Gastroesophageal sphincter (tissue), 4 donors: ENCODE measurements around the gene OR7G2. TPM values are rescaled to one million over a fixed set of nuclear protein-coding genes. Genes with fewer than 3 reads are reported as not detected.

Source experiments
- ATAC-seq: fragments of 150-250 bp; one replicate; pipeline ENCODE4 v1.9.1; 2016; ENCODE audit warnings: mild to moderate bottlenecking, moderate library complexity
- H3K27ac ChIP-seq, 4 donors: fragments of 200-600 bp; sonication (generic) in 3 of 4; 1 replicate in 3 of 4; 2 replicates in 1 of 4; pipeline ENCODE4 v1.5.1; 2016 to 2019
- H3K27me3 ChIP-seq: fragments of 200-600 bp; sonication (generic); one replicate; pipeline ENCODE4 v1.5.1; 2019
- H3K36me3 ChIP-seq, 2 donors: fragments of 200-600 bp; sonication (generic); one replicate each; pipeline ENCODE4 v1.5.1; 2019; ENCODE audit warnings: control low read depth in 1 of 2
- H3K4me1 ChIP-seq, 3 donors: fragments of 200-600 bp; sonication (generic); 1 replicate in 2 of 3; 2 replicates in 1 of 3; pipeline ENCODE4 v1.5.1; 2016 to 2019; ENCODE audit warnings: control low read depth in 2 of 3
- H3K4me3 ChIP-seq, 2 donors: fragments of 200-600 bp; sonication (generic); one replicate each; pipeline ENCODE4 v1.5.1; 2019; ENCODE audit warnings: mild to moderate bottlenecking in 1 of 2, moderate library complexity in 1 of 2
- H3K9me3 ChIP-seq, 3 donors: fragments of 200-600 bp; sonication (generic); one replicate each; pipeline ENCODE4 v1.5.1; 2017 to 2019; ENCODE audit warnings: control low read depth in 2 of 3
- CTCF ChIP-seq, 4 experiments: fragments of 200-600 bp in 2 of 4; fragments of 450-650 bp in 2 of 4; sonication (generic) in 1 of 4; IDR thresholded peaks; one replicate each; pipeline ENCODE4 v1.5.1; 2017 to 2019; ENCODE audit warnings: antibody characterized with exemption in 4 of 4, mild to moderate bottlenecking in 2 of 4, moderate library complexity in 2 of 4
- EP300 ChIP-seq: sonication (generic); formaldehyde crosslinking; IDR thresholded peaks from one replicate; pipeline ENCODE4 v1.6.1; 2017; ENCODE audit warnings: antibody characterized with exemption, mild to moderate bottlenecking
- POLR2A ChIP-seq, 2 donors: fragments of 450-650 bp; IDR thresholded peaks; one replicate each; pipeline ENCODE4 v1.6.1; 2017; ENCODE audit warnings: antibody characterized with exemption in 2 of 2, mild to moderate bottlenecking in 2 of 2, moderate library complexity in 1 of 2
- POLR2AphosphoS5 ChIP-seq: sonication (generic); formaldehyde crosslinking; IDR thresholded peaks from one replicate; pipeline ENCODE4 v1.6.1; 2017; ENCODE audit warnings: antibody characterized with exemption
- WGBS, 2 donors: methylation state at CpG; one replicate each; pipeline ENCODE4 v1.1.5; 2018; ENCODE audit warnings: low coverage in 1 of 2; 5-methylcytosine and 5-hydroxymethylcytosine counted together
- total RNA-seq, 4 donors: library from RNA; depleted of rRNA; stranded (reverse); fragments of >200 nt; gene quantifications; one replicate each; pipeline ENCODE4 v1.1.0, GENCODE V29; 2016

Gene OR7G2
- total RNA-seq, 4 donors from 2014 or later, result not detected

GRCh38 chr19:9149997-9150396, 42.7 kb upstream of the OR7G2 start:
- WGBS, 2 donors, result 84 to 97% methylated on average over 4 of the region's 4 CpGs
- Histone ChIP-seq H3K36me3 (peaks cover 0 to 50% of the 10 kb centered on the region in 2 donors), H3K27me3 (no peaks in the 10 kb centered on the region), H3K4me3 (no peak overlapping the region), H3K9me3 (peaks cover 0 to 20% (median 0%) of the 10 kb centered on the region in 3 donors), H3K27ac (no peak overlapping the region), H3K4me1 (no peaks in the 10 kb centered on the region)
- no peak for TF ChIP-seq POLR2AphosphoS5
- no peak for TF ChIP-seq CTCF (IDR thresholded peaks at IDR 0.05)
- no peak for TF ChIP-seq POLR2A (IDR thresholded peaks at IDR 0.05)
- no peak for TF ChIP-seq EP300
- no peak for ATAC-seq

- H3K9me3 ChIP-seq, result peaks cover 0 to 24% (median 0%) of the 10 kb centered on the region in 3 donors
- 92 to 100% methylated on average over 2 to 3 of the region's 3 CpGs for WGBS, 2 donors
- peaks cover 0 to 53% of the 10 kb centered on the region in 2 donors for H3K36me3 ChIP-seq
- H3K4me1 ChIP-seq, result no peaks in the 10 kb centered on the region
- no peaks in the 10 kb centered on the region for H3K27me3 ChIP-seq
- TF ChIP-seq CTCF (IDR thresholded peaks at IDR 0.05), result no peak
- no peak for TF ChIP-seq POLR2A (IDR thresholded peaks at IDR 0.05)
- TF ChIP-seq EP300, result no peak
- TF ChIP-seq POLR2AphosphoS5, result no peak
- no peak for ATAC-seq
- no peak overlapping the region for H3K27ac ChIP-seq
- H3K4me3 ChIP-seq, result no peak overlapping the region
These were observed 41.4 kb upstream of the OR7G2 start for GRCh38 chr19:9148697-9149096.

- Histone ChIP-seq H3K36me3 (peaks cover 0 to 36% of the 10 kb centered on the region in 2 donors), H3K4me1 (peaks cover 0 to 14% (median 5%) of the 10 kb centered on the region in 3 donors), H3K27ac (no peak overlapping the region), H3K9me3 (peaks cover 0 to 16% (median 0%) of the 10 kb centered on the region in 3 donors), H3K4me3 (no peak overlapping the region), H3K27me3 (no peaks in the 10 kb centered on the region)
- 88 to 100% methylated on average over 1 of the region's 1 CpG for WGBS, 2 donors
- no peak for ATAC-seq
- TF ChIP-seq POLR2AphosphoS5 (no peak), EP300 (no peak), POLR2A (IDR thresholded peaks at IDR 0.05) (no peak), CTCF (IDR thresholded peaks at IDR 0.05) (no peak)
These were observed 39.6 kb upstream of the OR7G2 start for GRCh38 chr19:9146882-9147281.

GRCh38 chr19:9144920-9145319, 37.6 kb upstream of the OR7G2 start:
- ATAC-seq, result no peak
- no peak overlapping the region for H3K27ac ChIP-seq
- peaks cover 0 to 39% of the 10 kb centered on the region in 2 donors for H3K36me3 ChIP-seq
- peaks cover 7 to 29% (median 11%) of the 10 kb centered on the region in 3 donors for H3K4me1 ChIP-seq
- peaks cover 0 to 16% (median 0%) of the 10 kb centered on the region in 3 donors for H3K9me3 ChIP-seq
- no peak for TF ChIP-seq EP300
- TF ChIP-seq POLR2A (IDR thresholded peaks at IDR 0.05), result no peak
- no peak for TF ChIP-seq CTCF (IDR thresholded peaks at IDR 0.05)
- no peak for TF ChIP-seq POLR2AphosphoS5
- 90 to 98% methylated on average over 3 to 5 of the region's 5 CpGs for WGBS, 2 donors
- H3K27me3 ChIP-seq, result no peaks in the 10 kb centered on the region
- H3K4me3 ChIP-seq, result no peak overlapping the region

- Histone ChIP-seq H3K4me3 (peak within 1 kb of the TSS; percentile 71 to 75), H3K27ac (peak within 1 kb of the TSS; percentile 64 to 92 (median 88)), H3K4me1 (peaks cover 7 to 48% (median 11%) of the 10 kb centered on the region in 3 donors), H3K27me3 (peaks cover under 1% of the 10 kb centered on the region), H3K9me3 (peaks cover 0 to 7% (median 0%) of the 10 kb centered on the region in 3 donors), H3K36me3 (peaks cover 0 to 10% of the 10 kb centered on the region in 2 donors)
- 0 to 1% methylated on average over 19 to 30 of the region's 43 CpGs for WGBS, 2 donors
- TF ChIP-seq POLR2AphosphoS5 (peak; percentile 64), POLR2A (IDR thresholded peaks at IDR 0.05) (peak in 1 of 2 donors; percentile 28), EP300 (no peak)
- ATAC-seq, result peak; percentile 96
These were observed 33.0 kb upstream of the OR7G2 start, which contains the start of gene ZNF317 for GRCh38 chr19:9140159-9140874. TSS of gene ZNF317 (plus strand) at chr19:9140397. CDS start at chr19:9156017, 15,620 bp downstream.
